Choroid plexus epithelial cell (primary cell): ENCODE data around the gene SYNE2.
A peak's percentile ranks its signal among the peaks of the same experiment; 100 is the strongest.

Experiments
- DNase-seq: peaks from one replicate; pipeline ENCODE4 v3.0.0-alpha.2; 2010; ENCODE audit warnings: low read depth
- H3K4me3 ChIP-seq: 2 replicates; pipeline ENCODE4 v1.5.1; 2011; ENCODE audit warnings: low read depth, mild to moderate bottlenecking, control low read depth, low read length, moderate library complexity
- TF ChIP-seq, protein P1 (sequence below): conservative IDR thresholded peaks from 2 replicates; pipeline ENCODE4 v1.5.1; 2011; ENCODE audit warnings: low read depth, mild to moderate bottlenecking, control low read depth, inconsistent platforms, low read length, moderate library complexity

Gene SYNE2

GRCh38 chr14:64213853-64214570 lies 361.2 kb downstream of the SYNE2 start:
- no peak for DNase-seq
- TF ChIP-seq, protein P1, sequence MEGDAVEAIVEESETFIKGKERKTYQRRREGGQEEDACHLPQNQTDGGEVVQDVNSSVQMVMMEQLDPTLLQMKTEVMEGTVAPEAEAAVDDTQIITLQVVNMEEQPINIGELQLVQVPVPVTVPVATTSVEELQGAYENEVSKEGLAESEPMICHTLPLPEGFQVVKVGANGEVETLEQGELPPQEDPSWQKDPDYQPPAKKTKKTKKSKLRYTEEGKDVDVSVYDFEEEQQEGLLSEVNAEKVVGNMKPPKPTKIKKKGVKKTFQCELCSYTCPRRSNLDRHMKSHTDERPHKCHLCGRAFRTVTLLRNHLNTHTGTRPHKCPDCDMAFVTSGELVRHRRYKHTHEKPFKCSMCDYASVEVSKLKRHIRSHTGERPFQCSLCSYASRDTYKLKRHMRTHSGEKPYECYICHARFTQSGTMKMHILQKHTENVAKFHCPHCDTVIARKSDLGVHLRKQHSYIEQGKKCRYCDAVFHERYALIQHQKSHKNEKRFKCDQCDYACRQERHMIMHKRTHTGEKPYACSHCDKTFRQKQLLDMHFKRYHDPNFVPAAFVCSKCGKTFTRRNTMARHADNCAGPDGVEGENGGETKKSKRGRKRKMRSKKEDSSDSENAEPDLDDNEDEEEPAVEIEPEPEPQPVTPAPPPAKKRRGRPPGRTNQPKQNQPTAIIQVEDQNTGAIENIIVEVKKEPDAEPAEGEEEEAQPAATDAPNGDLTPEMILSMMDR = no peak
- H3K4me3 ChIP-seq = no peak overlapping the region

GRCh38 chr14:64215274-64215673 lies 362.5 kb downstream of the SYNE2 start:
- no peak for DNase-seq
- no peak overlapping the region for H3K4me3 ChIP-seq
- TF ChIP-seq, protein P1 = no peak

DNA sequence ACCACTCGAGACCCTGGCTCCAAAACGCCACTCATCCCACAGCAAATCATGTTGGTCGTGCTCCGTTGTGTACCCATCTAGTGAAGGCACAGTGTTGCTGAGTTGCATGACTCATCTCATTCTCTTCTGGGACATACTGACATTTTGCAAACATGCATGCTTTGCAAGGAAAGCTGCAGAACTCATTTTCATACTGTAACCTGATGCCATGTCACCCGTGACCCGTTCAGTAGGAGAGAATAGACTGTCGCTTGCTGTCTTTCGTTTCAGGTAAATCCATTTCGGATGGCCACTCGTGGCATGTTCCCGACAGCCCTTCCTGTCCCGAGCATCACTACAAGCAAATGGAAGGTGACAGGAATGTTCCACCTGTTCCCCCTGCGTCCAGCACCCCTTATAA lies 363.2 kb downstream of the SYNE2 start:
- TF ChIP-seq, protein P1 = no peak
- no peak for DNase-seq
- H3K4me3 ChIP-seq = no peak overlapping the region

DNA sequence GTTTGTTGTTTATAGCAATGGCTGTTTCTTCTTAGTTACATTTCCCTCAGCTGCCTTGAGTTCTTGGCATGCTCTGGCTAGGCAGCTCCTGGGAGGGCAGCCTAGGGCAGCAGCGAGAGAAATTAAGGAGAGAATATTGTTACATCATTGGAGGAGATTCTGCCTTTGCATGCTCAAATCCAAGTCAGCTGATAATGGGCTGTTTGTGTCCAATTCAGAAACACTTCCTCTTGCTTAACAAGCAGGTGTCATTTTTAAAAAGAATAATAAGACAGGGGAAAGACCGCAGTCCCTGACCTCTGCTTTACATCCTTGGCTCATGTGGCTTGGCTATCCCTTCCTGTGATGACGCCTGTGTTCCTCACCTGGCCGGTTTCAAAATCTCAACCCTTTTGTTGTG lies 364.5 kb downstream of the SYNE2 start:
- H3K4me3 ChIP-seq = no peak overlapping the region
- no peak for DNase-seq
- TF ChIP-seq, protein P1 = no peak

- H3K4me3 ChIP-seq = no peak overlapping the region
- TF ChIP-seq, protein P1 = no peak
- DNase-seq = no peak
Observed at GRCh38 chr14:64217834-64218233, 365.0 kb downstream of the SYNE2 start.

- H3K4me3 ChIP-seq = no peak overlapping the region
- TF ChIP-seq, protein P1 = no peak
- DNase-seq = peak; percentile 86
Observed at GRCh38 chr14:64218344-64219240, 365.8 kb downstream of the SYNE2 start.
